Neuron (in vitro differentiated cells): ENCODE results near the gene RXFP2.

Source experiments
- H2AFZ ChIP-seq: one replicate; pipeline ENCODE4 v1.6.1; 2013; ENCODE audit warnings: low read depth, mild to moderate bottlenecking, inconsistent platforms, low read length, moderate library complexity
- H3K27me3 ChIP-seq: one replicate; pipeline ENCODE4 v1.6.1; 2013; ENCODE audit warnings: low read length; ENCODE audit not compliant: insufficient read depth
- H3K36me3 ChIP-seq: one replicate; pipeline ENCODE4 v1.6.1; 2013; ENCODE audit warnings: low read length; ENCODE audit not compliant: insufficient read depth
- H3K4me1 ChIP-seq: one replicate; pipeline ENCODE4 v1.6.1; 2013; ENCODE audit warnings: low read length; ENCODE audit not compliant: insufficient read depth
- H3K4me3 ChIP-seq: 2 replicates; pipeline ENCODE4 v1.5.1; 2013; ENCODE audit warnings: mild to moderate bottlenecking, low read length, moderate library complexity
- H3K9me3 ChIP-seq: one replicate; pipeline ENCODE4 v1.6.1; 2013; ENCODE audit warnings: low read length

RXFP2 gene

DNA sequence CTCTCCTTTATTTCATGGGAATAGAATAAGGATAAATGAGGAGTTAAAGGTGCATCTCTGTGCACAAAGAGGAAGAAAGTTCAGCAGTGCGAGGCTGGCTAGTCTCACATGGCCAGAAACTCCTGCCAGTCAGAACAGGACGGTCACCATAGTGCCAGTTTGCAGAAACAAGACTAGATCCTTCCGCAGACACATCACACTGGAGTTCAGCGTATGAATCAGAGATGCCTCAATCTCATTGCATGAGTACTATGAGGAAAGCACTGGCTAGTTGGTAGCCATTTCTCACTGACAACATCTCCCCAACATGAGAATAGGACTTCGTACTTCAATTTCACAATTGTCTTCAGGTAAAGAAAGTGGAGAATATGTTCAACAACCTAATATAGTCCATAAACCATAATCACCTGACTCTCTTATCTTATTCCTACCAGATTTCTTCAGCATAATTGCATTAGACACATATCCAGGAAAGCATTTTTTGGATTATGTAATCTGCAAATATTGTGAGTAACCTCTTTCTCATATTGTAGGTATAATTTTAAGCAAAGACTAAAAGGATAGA, 34.9 kb downstream of the RXFP2 start:
- H3K27me3 ChIP-seq, result no peaks in the 10 kb centered on the region
- no peak overlapping the region for H2AFZ ChIP-seq
- H3K4me1 ChIP-seq, result no peaks in the 10 kb centered on the region
- no peak overlapping the region for H3K4me3 ChIP-seq
- H3K9me3 ChIP-seq, result no peaks in the 10 kb centered on the region
- H3K36me3 ChIP-seq, result no peaks in the 10 kb centered on the region

DNA sequence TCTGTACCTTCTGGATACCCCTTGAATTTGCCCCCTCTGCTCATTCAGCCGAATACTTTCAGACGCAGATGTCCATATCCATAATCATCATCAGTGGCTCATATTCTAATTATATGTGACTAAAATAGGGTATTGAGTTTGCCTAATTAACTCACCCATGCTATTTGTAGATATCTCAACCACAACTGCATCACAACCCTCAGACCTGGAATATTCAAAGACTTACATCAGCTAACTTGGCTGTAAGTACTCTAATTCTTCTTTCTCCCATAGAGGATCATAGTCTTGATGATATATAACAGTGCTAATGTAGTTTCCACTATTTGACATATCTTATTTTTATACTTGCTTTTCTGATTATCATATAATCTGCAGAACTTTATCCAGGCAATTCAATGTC, 35.8 kb downstream of the RXFP2 start:
- Histone ChIP-seq H3K36me3 (no peaks in the 10 kb centered on the region), H2AFZ (no peak overlapping the region), H3K27me3 (no peaks in the 10 kb centered on the region), H3K9me3 (no peaks in the 10 kb centered on the region), H3K4me1 (no peaks in the 10 kb centered on the region), H3K4me3 (no peak overlapping the region)

DNA sequence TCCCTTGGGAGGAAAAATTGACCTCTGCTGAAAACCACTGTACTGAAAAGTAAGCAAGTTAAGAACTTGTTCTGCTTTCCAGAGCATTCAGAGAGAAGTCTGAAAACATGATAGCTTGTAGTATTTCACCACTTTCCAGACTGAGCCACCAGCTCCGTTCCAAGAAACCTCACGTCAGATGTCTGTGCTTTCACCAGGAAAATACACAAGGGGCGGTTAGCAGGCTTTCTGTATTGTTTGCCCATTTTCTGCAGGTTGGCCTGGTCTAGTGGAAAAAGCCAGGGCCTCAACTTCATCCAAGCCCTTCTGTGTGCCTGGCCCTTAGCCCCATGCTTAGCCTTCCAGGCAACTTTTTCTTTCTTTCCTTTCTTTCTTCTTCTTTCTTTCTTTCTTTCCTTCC, 36.4 kb downstream of the RXFP2 start:
- Histone ChIP-seq H3K36me3 (no peaks in the 10 kb centered on the region), H3K27me3 (no peaks in the 10 kb centered on the region), H3K4me3 (no peak overlapping the region), H3K4me1 (no peaks in the 10 kb centered on the region), H3K9me3 (no peaks in the 10 kb centered on the region), H2AFZ (no peak overlapping the region)

DNA sequence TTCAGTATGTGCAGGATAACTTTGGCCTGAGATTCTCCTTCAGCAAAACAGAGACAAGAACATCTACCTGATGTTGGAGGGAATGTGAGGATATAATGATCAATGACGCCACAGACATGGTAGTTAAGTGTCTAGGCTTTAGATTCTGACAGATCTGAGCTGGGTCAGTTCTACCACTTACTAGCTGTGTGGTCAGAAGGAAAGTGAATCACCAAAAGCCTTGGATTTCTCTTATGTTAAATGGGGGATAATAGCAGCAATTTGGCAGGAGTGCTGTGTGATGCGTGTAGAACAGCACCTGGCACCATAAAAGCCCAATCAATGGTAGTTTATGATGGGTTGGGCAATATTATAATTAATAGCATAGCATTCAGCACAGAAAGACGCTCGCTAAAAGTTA, 41.7 kb downstream of the RXFP2 start:
- H3K27me3 ChIP-seq, result peaks cover 3% of the 10 kb centered on the region
- no peak overlapping the region for H3K4me3 ChIP-seq
- H3K9me3 ChIP-seq, result no peaks in the 10 kb centered on the region
- no peaks in the 10 kb centered on the region for H3K36me3 ChIP-seq
- H3K4me1 ChIP-seq, result no peaks in the 10 kb centered on the region
- H2AFZ ChIP-seq, result no peak overlapping the region

DNA sequence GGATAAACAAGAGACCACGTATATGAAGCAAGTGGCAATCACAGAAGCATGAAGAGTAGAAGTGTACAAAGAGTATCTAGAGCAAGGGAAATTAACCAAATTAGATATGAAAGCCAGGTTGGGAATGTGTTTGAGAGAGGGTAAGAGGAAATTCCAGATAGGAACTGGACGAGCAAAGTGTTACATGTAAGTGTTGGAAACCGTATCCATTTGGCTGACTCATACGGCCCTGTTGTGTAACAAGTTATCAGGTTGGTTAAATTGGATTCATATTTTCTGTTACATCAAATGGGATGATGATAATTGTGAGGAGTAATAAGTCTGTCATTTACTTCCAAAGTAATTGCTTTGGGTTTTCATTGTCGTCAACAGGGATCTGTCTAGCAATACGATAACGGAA, 46.7 kb downstream of the RXFP2 start:
- Histone ChIP-seq H3K27me3 (peaks cover 7% of the 10 kb centered on the region), H3K36me3 (no peaks in the 10 kb centered on the region), H3K4me3 (no peak overlapping the region), H2AFZ (no peak overlapping the region), H3K4me1 (no peaks in the 10 kb centered on the region), H3K9me3 (no peaks in the 10 kb centered on the region)

DNA sequence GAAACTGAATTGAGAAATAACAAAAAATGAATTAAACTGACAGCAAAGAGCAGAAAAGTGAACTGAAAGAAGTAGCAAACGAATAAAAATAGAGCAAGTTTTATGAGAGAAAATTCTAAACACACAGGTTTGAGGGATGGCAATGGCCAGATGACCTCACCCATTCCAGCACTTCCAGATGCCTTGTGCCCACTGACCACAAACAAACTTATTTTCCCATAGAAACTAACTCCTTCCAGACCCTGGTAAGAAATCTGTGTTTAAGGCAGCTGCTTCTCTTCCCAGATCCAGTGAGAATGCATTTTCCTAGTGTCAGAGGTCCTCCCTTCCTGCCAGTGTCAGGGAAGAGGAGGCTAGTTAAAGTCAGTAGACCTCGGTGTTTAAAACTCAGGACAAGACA, 51.7 kb downstream of the RXFP2 start:
- Histone ChIP-seq H2AFZ (no peak overlapping the region), H3K4me3 (no peak overlapping the region), H3K9me3 (no peaks in the 10 kb centered on the region), H3K36me3 (no peaks in the 10 kb centered on the region), H3K4me1 (no peaks in the 10 kb centered on the region), H3K27me3 (peaks cover 6% of the 10 kb centered on the region)

DNA sequence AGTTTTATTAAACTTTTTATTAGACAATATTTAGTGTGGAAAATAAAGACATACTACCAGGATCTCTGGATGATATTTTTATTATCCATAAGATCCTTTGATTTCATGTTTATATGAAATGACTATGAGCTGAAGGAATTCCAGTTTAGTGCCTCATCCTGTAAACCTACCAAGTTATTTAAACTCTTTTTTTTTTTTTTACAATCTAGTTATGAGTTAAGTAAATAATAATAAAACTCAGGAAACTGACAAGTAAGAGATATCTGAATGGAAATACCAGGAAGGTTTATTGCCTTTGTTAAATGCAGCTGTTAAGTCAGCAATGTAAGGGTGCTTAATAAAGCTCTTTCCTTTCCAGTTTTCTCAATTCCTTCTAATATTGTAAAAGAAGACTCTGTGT, 53.9 kb downstream of the RXFP2 start:
- H3K36me3 ChIP-seq, result no peaks in the 10 kb centered on the region
- no peaks in the 10 kb centered on the region for H3K9me3 ChIP-seq
- H3K27me3 ChIP-seq, result peaks cover 3% of the 10 kb centered on the region
- no peak overlapping the region for H3K4me3 ChIP-seq
- no peaks in the 10 kb centered on the region for H3K4me1 ChIP-seq
- H2AFZ ChIP-seq, result no peak overlapping the region

DNA sequence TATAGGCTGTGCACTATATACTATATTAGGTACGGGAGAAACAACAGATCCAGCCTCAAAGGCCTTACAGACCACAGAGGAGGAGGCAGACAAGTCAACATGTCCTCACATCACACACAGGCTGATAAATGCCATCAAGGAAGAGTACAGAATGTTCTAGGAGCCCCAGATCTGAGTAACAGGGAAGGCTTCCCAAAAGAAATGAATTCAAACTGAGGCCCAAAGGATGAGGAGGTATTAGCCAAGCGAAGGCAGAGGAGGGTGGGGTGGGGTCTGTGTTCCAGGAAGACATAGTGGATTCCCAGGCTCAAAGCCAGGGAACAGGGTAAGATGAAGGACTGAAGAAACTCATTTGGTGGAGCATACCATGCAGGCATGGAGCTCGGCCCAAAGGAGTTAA, 55.1 kb downstream of the RXFP2 start:
- H3K27me3 ChIP-seq, result no peaks in the 10 kb centered on the region
- H3K36me3 ChIP-seq, result no peaks in the 10 kb centered on the region
- H3K4me3 ChIP-seq, result no peak overlapping the region
- H3K4me1 ChIP-seq, result no peaks in the 10 kb centered on the region
- H2AFZ ChIP-seq, result no peak overlapping the region
- H3K9me3 ChIP-seq, result no peaks in the 10 kb centered on the region

DNA sequence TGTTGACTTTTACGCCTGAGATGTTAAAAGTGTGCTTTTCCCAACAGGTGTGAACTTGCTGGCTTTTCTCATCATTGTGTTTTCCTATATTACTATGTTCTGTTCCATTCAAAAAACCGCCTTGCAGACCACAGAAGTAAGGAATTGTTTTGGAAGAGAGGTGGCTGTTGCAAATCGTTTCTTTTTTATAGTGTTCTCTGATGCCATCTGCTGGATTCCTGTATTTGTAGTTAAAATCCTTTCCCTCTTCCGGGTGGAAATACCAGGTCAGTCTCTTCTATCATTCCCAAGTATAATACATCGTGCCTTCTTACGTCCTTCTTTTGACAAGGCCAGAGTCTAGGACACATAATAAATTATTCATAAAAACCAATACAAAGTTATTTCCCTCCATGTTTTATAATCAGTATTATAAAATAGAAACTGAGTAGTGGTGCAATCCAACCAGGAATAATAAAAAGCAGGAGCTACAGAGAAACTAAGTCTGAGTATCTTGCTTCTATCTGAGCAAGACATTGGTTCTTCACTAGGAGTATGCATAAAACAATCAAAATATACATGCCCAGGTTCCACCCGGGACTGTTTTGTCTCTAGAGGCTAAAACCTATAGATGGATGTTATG, 57.9 kb downstream of the RXFP2 start:
- Histone ChIP-seq H2AFZ (no peak overlapping the region), H3K36me3 (no peaks in the 10 kb centered on the region), H3K4me1 (no peaks in the 10 kb centered on the region), H3K9me3 (no peaks in the 10 kb centered on the region), H3K4me3 (no peak overlapping the region), H3K27me3 (no peaks in the 10 kb centered on the region)

DNA sequence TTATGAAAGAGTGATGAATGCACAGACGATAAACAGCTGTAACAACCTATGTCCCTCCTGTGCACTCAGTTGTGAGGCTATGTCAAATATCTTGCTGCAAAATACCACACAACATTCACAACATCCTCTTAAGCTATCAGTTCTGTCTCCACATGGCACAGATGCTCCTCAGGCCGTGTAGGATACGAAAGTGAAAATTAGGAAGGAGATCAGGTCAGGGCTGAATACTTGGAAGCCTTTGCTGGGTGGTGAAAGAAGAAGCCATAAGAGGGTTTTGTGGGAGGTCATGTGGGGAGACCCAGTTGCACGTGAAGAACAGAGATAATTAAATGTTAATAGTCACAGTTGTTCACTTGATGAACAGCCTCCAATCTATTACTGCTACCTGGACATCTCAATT, 58.9 kb downstream of the RXFP2 start:
- H3K36me3 ChIP-seq, result no peaks in the 10 kb centered on the region
- no peaks in the 10 kb centered on the region for H3K9me3 ChIP-seq
- H2AFZ ChIP-seq, result no peak overlapping the region
- no peak overlapping the region for H3K4me3 ChIP-seq
- H3K4me1 ChIP-seq, result no peaks in the 10 kb centered on the region
- H3K27me3 ChIP-seq, result no peaks in the 10 kb centered on the region

DNA sequence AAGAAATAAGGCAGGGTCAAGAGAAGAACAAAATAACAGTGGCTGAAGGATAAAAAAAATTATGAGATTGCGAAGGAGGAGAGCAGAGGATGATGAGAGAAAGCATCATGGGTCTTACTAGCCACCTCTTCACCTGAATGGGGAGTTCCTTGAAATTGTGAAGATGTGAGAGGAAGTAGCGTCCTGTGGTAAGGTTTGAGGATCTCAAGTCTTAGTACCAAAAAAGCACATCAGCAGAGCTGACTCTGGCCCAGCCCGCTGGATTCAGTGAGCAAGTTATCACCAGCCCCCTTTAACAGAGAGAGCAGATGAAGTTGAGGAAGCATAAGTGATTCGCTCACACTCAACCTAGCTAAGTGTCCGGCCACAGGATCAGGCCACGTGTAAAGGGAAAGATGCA, 61.8 kb downstream of the RXFP2 start:
- H2AFZ ChIP-seq, result no peak overlapping the region

DNA sequence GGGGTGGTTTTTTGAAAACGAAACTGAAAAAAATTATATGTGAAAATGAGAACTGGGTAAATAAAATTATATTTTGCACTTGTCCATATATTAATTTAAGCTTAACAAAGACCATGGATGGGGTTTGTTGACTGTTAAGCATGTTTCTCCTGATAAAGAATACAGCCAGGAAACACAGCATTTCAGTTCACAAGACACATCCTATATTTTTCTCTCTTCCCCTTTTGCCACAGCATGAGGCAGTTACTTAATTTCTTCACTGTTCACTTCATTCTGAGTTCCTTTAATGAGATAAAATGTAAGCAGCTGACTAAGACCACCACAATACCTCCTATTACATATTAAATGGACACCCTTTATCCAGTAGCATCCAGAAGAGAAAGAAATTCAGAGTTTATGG, 64.0 kb downstream of the RXFP2 start:
- Histone ChIP-seq H2AFZ (no peak overlapping the region), H3K9me3 (no peaks in the 10 kb centered on the region), H3K27me3 (no peaks in the 10 kb centered on the region), H3K4me3 (no peak overlapping the region), H3K4me1 (no peaks in the 10 kb centered on the region), H3K36me3 (no peaks in the 10 kb centered on the region)

More for the DNA sequence above, 61.8 kb downstream of the RXFP2 start:
- no peaks in the 10 kb centered on the region for H3K4me1 ChIP-seq
- no peaks in the 10 kb centered on the region for H3K27me3 ChIP-seq
- H3K9me3 ChIP-seq, result no peaks in the 10 kb centered on the region
- no peak overlapping the region for H3K4me3 ChIP-seq
- no peaks in the 10 kb centered on the region for H3K36me3 ChIP-seq

DNA sequence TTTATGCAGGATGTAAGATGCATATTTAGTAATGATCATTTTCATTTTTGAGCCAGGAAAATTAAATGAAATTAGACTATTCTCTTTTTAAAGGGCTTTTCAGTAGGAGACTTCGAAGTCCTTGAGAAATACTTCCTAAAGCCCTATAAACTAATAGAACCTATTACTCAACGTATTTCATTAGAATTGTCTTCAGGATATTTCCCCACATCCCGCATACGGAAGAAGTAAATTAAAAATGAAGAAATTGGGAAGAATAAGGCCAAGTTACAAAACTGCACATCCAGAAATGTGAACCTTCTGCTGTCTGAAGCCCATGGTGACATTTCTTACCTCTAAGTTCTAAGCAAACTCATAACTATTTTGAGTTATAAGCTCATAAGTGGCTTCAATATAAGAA, 66.5 kb downstream of the RXFP2 start:
- H3K36me3 ChIP-seq, result no peaks in the 10 kb centered on the region
- no peaks in the 10 kb centered on the region for H3K9me3 ChIP-seq
- no peaks in the 10 kb centered on the region for H3K4me1 ChIP-seq
- H2AFZ ChIP-seq, result no peak overlapping the region
- H3K4me3 ChIP-seq, result no peak overlapping the region
- H3K27me3 ChIP-seq, result no peaks in the 10 kb centered on the region

DNA sequence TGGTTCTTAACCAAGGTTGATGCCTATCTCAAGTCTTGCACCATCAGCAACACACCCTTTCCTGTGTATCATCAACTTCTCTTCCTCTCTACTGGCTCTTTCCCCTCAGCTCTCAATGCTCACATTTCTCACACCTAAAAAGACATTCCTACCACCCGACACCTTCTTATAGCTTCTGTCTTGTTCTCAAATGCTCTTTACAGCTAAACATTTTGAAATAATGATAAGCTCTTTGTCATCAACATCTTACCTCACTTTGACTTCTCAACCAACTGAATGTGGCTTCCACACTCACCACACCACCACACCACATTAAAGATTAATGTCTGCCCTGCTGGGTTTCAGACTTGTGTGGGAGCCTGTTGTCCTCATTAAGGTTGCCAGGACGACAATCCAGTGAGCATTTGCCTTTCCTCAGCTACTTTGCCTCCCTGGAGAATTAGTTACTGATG, 67.8 kb downstream of the RXFP2 start:
- H3K4me3 ChIP-seq, result no peak overlapping the region
- H2AFZ ChIP-seq, result no peak overlapping the region
- H3K9me3 ChIP-seq, result no peaks in the 10 kb centered on the region
- H3K4me1 ChIP-seq, result peaks cover 3% of the 10 kb centered on the region
- H3K27me3 ChIP-seq, result no peaks in the 10 kb centered on the region
- H3K36me3 ChIP-seq, result no peaks in the 10 kb centered on the region
